AG04450 (cell line): ENCODE results near the gene OLFM1. TPM values are rescaled to one million over a fixed set of nuclear protein-coding genes. Genes with fewer than 3 reads are reported as not detected.

ENCODE experiments used
- CTCF ChIA-PET: fragments of 300-600, 350-600 bp; formaldehyde crosslinking; extraction: SDS; loops from one replicate; lab custom pipeline; 2022; ENCODE audit warnings: antibody characterized with exemption, inconsistent platforms; lab: Charles Lee
- POLR2A ChIA-PET: fragments of 350-600 bp; formaldehyde crosslinking; extraction: SDS; loops from one replicate; lab custom pipeline; 2021; ENCODE audit warnings: antibody characterized with exemption, inconsistent platforms; lab: Yijun Ruan, JAX
- DNase-seq: peaks from one replicate; pipeline ENCODE4 v3.0.0-alpha.2; 2011; ENCODE audit warnings: low read depth, low spot score
- H3K27ac ChIP-seq: one replicate; pipeline ENCODE4 v1.5.1; 2012; ENCODE audit warnings: low read depth, low read length, control low read depth
- H3K27me3 ChIP-seq: one replicate; pipeline ENCODE4 v1.6.0; 2012; ENCODE audit warnings: low read length; ENCODE audit not compliant: control insufficient read depth, insufficient read depth
- H3K4me3 ChIP-seq: 2 replicates; pipeline ENCODE4 v1.5.1; 2011; ENCODE audit warnings: mild to moderate bottlenecking, low read depth, low read length, control low read depth
- H3K9me3 ChIP-seq: 2 replicates; pipeline ENCODE4 v1.5.1; 2012; ENCODE audit warnings: low read length; ENCODE audit not compliant: control insufficient read depth, insufficient read depth
- CTCF ChIP-seq: IDR thresholded peaks from 2 replicates; pipeline ENCODE4 v1.5.1; 2011; ENCODE audit warnings: low read depth, low read length, control low read depth, inconsistent platforms
- polyA plus RNA-seq: library from polyadenylated mRNA; depleted of rRNA; stranded (reverse); fragments of >200 nt; gene quantifications from 2 replicates; pipeline ENCODE4 v1.2.3, GENCODE V29; 2011

OLFM1 gene
- polyA plus RNA-seq, 1 experiment = 0.16 TPM

DNA sequence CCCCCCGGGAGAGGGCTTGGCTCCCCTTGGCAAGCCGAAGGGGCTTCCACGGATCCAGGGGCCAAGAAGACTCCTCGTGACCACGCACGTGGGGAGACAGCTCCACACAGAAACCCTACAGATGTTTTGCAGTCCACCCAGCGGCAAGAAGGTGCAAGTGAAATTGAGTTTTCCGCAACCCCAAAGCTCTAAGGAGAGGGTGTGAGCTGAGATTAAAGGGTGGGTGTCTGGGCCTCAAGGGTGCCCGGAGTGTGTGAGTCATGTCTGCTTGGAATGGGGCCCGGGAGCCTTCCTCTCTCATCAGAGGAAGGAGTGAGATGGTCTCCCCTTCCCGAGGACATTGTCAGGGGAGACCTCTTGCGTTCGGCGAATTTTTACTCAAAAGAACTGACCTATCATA is 79.1 kb downstream of the OLFM1 start:
- Histone ChIP-seq H3K9me3 (peaks cover 57% of the 10 kb centered on the region), H3K27ac (no peak overlapping the region), H3K4me3 (no peak overlapping the region), H3K27me3 (peaks cover 3% of the 10 kb centered on the region)
- ChIA-PET CTCF (no interaction called here), POLR2A (no interaction called here)
- no peak for DNase-seq
- no peak for TF ChIP-seq CTCF

- POLR2A ChIA-PET = no interaction called here
- Histone ChIP-seq H3K9me3 (peaks cover 57% of the 10 kb centered on the region), H3K27ac (no peak overlapping the region), H3K27me3 (peaks cover 3% of the 10 kb centered on the region), H3K4me3 (no peak overlapping the region)
- no peak for DNase-seq
- CTCF ChIA-PET = no interaction called here
- TF ChIP-seq CTCF = no peak
These were observed 79.9 kb downstream of the OLFM1 start for GRCh38 chr9:135167356-135167755.

- CTCF ChIA-PET = no interaction called here
- no peak for TF ChIP-seq CTCF
- Histone ChIP-seq H3K4me3 (no peak overlapping the region), H3K27ac (no peak overlapping the region), H3K9me3 (peaks cover 57% of the 10 kb centered on the region), H3K27me3 (peaks cover 3% of the 10 kb centered on the region)
- no peak for DNase-seq
- POLR2A ChIA-PET = no interaction called here
These were observed 80.6 kb downstream of the OLFM1 start for GRCh38 chr9:135167849-135168655.

GRCh38 chr9:135169709-135170226 is 82.3 kb downstream of the OLFM1 start:
- ChIA-PET POLR2A (no interaction called here), CTCF (no interaction called here)
- no peak for DNase-seq
- Histone ChIP-seq H3K9me3 (peaks cover 62% of the 10 kb centered on the region), H3K27me3 (peaks cover 3% of the 10 kb centered on the region), H3K27ac (no peak overlapping the region), H3K4me3 (no peak overlapping the region)
- no peak for TF ChIP-seq CTCF

GRCh38 chr9:135170535-135170934 is 83.1 kb downstream of the OLFM1 start:
- no peak for TF ChIP-seq CTCF

More at GRCh38 chr9:135170535-135170934, 83.1 kb downstream of the OLFM1 start:
- Histone ChIP-seq H3K4me3 (no peak overlapping the region), H3K27me3 (peaks cover 3% of the 10 kb centered on the region), H3K27ac (no peak overlapping the region), H3K9me3 (peaks cover 68% of the 10 kb centered on the region)
- DNase-seq = no peak
- ChIA-PET CTCF (no interaction called here), POLR2A (no interaction called here)
